Measurements from ENCODE around the gene FTL.
"Not testable (repeated sequence)": the region's sequence is repeated elsewhere in the genome, so short reads cannot be mapped to it uniquely, and the experiment has no call there.

Gene FTL

GRCh38 chr19:48965040-48965805, at the start of gene FTL:
Gene FTL (plus strand): TSS chr19:48965309. CDS start chr19:48965508, 199 bp downstream.
- H3K4me3 ChIP-seq (ENCODE audit: low read depth, low read length), result peak within 1 kb of the TSS; percentile 94

- H3K4me3 ChIP-seq (ENCODE audit: low read depth, low read length), result no peak overlapping the region
These were observed 49.4 kb upstream of the FTL start for GRCh38 chr19:48915757-48916156.

DNA sequence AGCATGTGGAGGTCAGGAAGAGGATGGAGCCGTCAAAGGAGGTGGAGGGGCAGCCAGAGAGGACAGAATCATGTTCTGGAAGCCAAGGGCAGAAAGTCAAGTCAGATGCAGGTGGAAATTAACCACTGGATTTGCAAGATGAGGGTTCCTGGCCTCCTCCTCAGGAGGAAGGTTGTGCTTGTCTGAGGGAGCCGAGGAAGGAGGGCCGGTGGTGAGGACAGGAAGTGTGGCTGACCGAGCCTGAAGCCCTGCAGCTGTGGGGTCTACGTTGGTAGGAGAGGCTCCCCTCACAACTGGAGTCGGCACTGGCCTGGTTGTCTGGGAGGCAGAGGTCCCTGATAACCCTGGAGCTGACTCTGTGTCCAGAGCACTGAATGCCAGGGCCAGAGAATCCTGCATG, 47.0 kb upstream of the FTL start:
- no peak overlapping the region for H3K4me3 ChIP-seq (ENCODE audit: low read depth, low read length)

- no peak overlapping the region for H3K4me3 ChIP-seq (ENCODE audit: low read depth, low read length)
These were observed 46.3 kb upstream of the FTL start for GRCh38 chr19:48918801-48919247.

- H3K4me3 ChIP-seq (ENCODE audit: low read depth, low read length), result not testable (repeated sequence)
These were observed 45.8 kb upstream of the FTL start for GRCh38 chr19:48919271-48919670.

GRCh38 chr19:48920949-48921348, 44.2 kb upstream of the FTL start:
- no peak overlapping the region for H3K4me3 ChIP-seq (ENCODE audit: low read depth, low read length)

GRCh38 chr19:48921721-48922500, 43.2 kb upstream of the FTL start:
- H3K4me3 ChIP-seq (ENCODE audit: low read depth, low read length), result no peak overlapping the region

DNA sequence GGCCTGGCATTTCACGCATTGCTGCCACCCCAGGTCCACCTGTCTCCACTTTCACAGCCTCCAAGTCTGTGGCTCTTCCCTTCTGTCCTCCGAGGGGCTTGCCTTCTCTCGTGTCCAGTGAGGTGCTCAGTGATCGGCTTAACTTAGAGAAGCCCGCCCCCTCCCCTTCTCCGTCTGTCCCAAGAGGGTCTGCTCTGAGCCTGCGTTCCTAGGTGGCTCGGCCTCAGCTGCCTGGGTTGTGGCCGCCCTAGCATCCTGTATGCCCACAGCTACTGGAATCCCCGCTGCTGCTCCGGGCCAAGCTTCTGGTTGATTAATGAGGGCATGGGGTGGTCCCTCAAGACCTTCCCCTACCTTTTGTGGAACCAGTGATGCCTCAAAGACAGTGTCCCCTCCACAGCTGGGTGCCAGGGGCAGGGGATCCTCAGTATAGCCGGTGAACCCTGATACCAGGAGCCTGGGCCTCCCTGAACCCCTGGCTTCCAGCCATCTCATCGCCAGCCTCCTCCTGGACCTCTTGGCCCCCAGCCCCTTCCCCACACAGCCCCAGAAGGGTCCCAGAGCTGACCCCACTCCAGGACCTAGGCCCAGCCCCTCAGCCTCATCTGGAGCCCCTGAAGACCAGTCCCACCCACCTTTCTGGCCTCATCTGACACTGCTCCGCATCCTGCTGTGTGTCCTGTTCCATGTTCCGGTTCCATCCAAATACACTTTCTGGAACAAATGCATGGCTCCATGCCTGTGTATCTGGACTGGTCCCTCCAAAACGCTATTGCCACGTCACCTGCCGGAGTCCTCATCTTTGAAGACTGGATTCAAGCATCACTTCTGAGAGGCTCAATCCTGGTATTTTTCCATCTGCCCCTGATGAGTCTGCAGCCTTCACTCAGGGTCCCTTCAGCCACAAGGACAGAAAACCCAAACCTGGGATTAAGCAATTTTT, 42.3 kb upstream of the FTL start:
- no peak overlapping the region for H3K4me3 ChIP-seq (ENCODE audit: low read depth, low read length)

GRCh38 chr19:48925240-48925843, 39.8 kb upstream of the FTL start:
- no peak overlapping the region for H3K4me3 ChIP-seq (ENCODE audit: low read depth, low read length)

- not testable (repeated sequence) for H3K4me3 ChIP-seq (ENCODE audit: low read depth, low read length)
These were observed 39.2 kb upstream of the FTL start for GRCh38 chr19:48925890-48926289.

- H3K4me3 ChIP-seq (ENCODE audit: low read depth, low read length), result no peak overlapping the region
These were observed 38.2 kb upstream of the FTL start for GRCh38 chr19:48926909-48927308.

- H3K4me3 ChIP-seq (ENCODE audit: low read depth, low read length), result not testable (repeated sequence)
These were observed 37.4 kb upstream of the FTL start for GRCh38 chr19:48927692-48928091.

DNA sequence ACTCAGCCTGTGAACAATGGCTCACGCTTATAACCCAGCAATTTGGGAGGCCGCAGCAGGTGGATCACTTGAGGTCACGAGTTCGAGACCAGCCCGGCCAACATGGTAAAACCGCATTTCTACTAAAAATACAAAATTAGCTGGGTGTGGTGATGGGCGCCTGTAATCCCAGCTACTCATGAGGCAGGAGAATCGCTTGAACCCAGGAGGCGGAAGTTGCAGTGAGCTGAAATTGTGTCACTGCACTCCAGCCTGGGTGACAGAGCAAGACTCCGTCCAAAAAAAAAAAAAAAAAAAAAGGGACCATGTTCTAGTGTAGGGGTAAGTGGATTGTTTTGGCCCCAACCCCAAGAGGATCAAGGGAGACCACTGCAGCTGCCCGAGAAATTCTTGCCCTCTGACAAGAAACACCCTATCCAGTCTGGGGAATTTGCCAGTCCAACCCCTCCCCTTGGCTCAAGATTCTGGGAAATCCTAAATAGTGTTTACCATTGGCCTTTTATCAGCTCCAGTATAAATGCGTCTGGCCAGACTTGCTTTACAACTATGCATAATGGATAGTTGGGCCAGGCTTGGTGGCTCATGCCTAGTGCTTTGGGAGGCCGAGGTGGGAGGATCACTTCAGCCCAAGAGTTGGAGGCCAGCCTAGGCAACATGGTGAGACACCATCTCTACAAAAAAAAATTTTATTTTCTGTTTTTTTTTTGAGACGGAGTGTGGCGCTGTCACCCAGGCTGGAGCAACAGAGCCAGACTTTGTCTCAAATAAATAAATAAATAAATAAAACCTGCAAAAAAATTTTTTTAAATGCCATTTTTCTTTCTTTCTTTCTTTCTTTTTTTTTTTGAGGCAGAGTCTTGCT, 36.7 kb upstream of the FTL start:
- H3K4me3 ChIP-seq (ENCODE audit: low read depth, low read length), result no peak overlapping the region

DNA sequence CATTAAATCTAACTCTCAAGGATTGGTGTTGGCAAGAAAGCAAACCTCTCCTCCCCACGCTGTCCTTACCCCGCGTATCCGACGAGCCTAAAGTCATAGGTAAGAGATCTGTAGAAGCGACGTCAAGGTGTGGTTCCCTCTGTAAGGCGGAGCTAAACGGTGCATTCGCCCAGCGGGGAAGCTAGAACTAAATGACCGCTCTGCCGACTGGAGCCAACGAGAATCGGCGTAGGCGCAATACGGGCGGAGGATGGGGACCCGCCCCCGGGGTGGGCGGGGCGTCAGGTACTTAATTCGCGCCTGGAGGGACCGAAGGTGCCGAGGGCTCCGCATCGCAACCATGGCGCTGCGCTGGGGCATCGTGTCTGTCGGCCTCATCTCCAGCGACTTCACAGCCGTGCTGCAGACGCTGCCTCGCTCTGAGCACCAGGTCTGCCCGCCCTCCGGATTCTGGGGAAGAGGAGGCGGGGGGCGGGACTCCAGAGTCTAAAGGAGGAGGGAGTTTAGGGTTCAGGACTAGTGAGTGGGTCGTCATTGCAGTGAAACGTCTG, 31.7 kb upstream of the FTL start, which contains the start of gene DHDH:
Gene DHDH (plus strand): TSS at position 318 of the 551 bp plus-strand sequence. CDS start 23 bp downstream, at position 341.
- peak within 1 kb of the TSS; percentile 17 for H3K4me3 ChIP-seq (ENCODE audit: low read depth, low read length)

DNA sequence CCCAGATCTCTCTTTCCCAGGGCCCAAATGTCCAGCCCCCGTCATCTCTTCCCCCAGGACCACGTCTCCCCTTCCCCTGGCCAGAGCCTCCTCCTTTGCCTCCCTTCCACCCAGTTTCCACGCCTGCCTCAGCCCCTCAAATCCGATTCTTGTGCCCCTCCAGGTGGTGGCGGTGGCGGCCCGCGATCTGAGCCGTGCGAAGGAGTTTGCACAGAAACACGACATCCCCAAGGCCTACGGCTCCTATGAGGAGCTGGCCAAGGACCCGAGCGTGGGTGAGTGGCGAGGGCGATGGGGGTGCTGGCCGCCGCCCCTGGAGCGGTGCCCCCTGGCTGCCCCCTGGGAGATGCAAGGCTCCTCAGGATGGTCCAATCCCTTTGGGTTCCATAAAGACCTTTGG, 30.3 kb upstream of the FTL start:
- H3K4me3 ChIP-seq (ENCODE audit: low read depth, low read length), result no peak overlapping the region

DNA sequence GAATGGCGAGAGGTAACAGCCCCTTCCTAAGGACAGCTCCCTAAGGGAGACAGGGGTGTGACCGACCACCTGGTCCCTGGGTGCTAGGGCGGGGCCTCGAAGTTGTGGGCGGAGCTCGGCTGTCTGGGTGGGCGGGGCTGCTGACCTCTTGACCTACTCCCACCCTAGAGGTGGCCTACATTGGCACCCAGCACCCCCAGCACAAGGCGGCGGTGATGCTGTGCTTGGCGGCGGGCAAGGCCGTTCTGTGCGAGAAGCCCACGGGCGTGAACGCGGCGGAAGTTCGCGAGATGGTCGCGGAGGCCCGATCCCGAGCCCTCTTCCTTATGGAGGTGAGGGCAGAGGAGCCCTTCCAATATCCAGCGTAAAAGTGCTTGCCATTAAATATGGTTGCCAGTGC, 29.2 kb upstream of the FTL start:
- no peak overlapping the region for H3K4me3 ChIP-seq (ENCODE audit: low read depth, low read length)

- H3K4me3 ChIP-seq (ENCODE audit: low read depth, low read length), result no peak overlapping the region
These were observed 26.9 kb upstream of the FTL start for GRCh38 chr19:48938256-48938655.

- H3K4me3 ChIP-seq (ENCODE audit: low read depth, low read length), result no peak overlapping the region
These were observed 24.2 kb upstream of the FTL start for GRCh38 chr19:48940902-48941301.

DNA sequence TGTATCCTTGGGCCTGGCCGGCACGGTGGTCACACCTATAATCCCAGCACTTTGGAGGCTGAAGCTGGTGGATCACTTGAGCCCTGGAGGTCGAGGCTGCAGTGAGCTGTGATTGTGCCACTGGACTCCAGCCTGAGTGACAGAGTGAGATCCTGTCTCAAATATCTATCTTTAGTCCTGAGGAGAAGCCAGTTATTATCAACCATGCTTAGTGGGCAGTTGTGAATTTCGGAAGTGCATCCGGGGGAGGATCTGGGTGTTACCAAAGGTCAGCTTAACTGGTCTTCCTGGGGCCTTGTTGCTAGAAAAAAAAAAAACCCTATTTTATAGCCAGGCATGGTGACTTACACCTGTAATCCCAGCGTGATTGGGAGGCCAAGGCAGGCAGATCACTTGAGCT, 22.0 kb upstream of the FTL start:
- no peak overlapping the region for H3K4me3 ChIP-seq (ENCODE audit: low read depth, low read length)
